Activated CD4-positive, alpha-beta memory T cell treated with anti-CD3 and anti-CD28 coated beads for 36 hours (primary cell): ENCODE results near the gene ZWILCH. TPM values are rescaled to one million over a fixed set of nuclear protein-coding genes. Genes with fewer than 3 reads are reported as not detected.
A peak's percentile ranks its signal among the peaks of the same experiment; 100 is the strongest.

Source experiments
- CTCF ChIA-PET: fragments of 350-600 bp; sonication (Branson Sonifier 250); formaldehyde crosslinking; loops from one replicate; lab custom pipeline; 2021; ENCODE audit warnings: antibody characterized with exemption, inconsistent platforms; lab: Charles Lee
- POLR2A ChIA-PET: fragments of 350-600 bp; sonication (Branson Sonifier 250); formaldehyde crosslinking; loops from one replicate; lab custom pipeline; 2021; ENCODE audit warnings: antibody characterized with exemption; lab: Charles Lee
- DNase-seq: peaks from one replicate; pipeline ENCODE4 v3.0.0-alpha.2; 2020
- H3K27ac Mint-ChIP-seq: one replicate; pipeline ENCODE4 v1.8.0; 2021; ENCODE audit warnings: mixed read lengths
- H3K27me3 Mint-ChIP-seq: one replicate; pipeline ENCODE4 v1.8.0; 2021; ENCODE audit warnings: mixed read lengths
- H3K36me3 Mint-ChIP-seq: one replicate; pipeline ENCODE4 v1.8.0; 2021; ENCODE audit warnings: mixed read lengths
- H3K4me1 Mint-ChIP-seq: one replicate; pipeline ENCODE4 v1.8.0; 2021; ENCODE audit warnings: low read depth, mixed read lengths
- H3K4me3 Mint-ChIP-seq: one replicate; pipeline ENCODE4 v1.8.0; 2021; ENCODE audit warnings: mild to moderate bottlenecking, mixed read lengths
- H3K9me3 Mint-ChIP-seq: one replicate; pipeline ENCODE4 v1.8.0; 2021; ENCODE audit warnings: mixed read lengths
- intact Hi-C: fragments of 100-400 bp; cut with micrococcal nuclease; formaldehyde crosslinking; loops from one replicate; pipeline ENCODE4 v1.15.1; 2023
- total RNA-seq, 2 experiments: library from RNA; stranded (reverse); gene quantifications; one replicate each; pipeline ENCODE4 v1.2.3, GENCODE V29; 2021

Gene ZWILCH
- total RNA-seq, 2 experiments from 2014 or later = 29.6 to 31.1 TPM

GRCh38 chr15:66560856-66561525, 55.9 kb downstream of the ZWILCH start:
- H3K27ac Mint-ChIP-seq = no peak overlapping the region
- ChIA-PET POLR2A (no interaction called here), CTCF (no interaction called here)
- H3K9me3 Mint-ChIP-seq = no peaks in the 10 kb centered on the region
- no peaks in the 10 kb centered on the region for H3K36me3 Mint-ChIP-seq
- no peaks in the 10 kb centered on the region for H3K27me3 Mint-ChIP-seq
- intact Hi-C loops = no loop called here
- H3K4me1 Mint-ChIP-seq = no peaks in the 10 kb centered on the region
- DNase-seq = no peak
- no peak overlapping the region for H3K4me3 Mint-ChIP-seq

GRCh38 chr15:66563126-66563525, 58.0 kb downstream of the ZWILCH start:
- Mint-ChIP-seq H3K9me3 (no peaks in the 10 kb centered on the region), H3K27ac (no peak overlapping the region), H3K4me3 (no peak overlapping the region), H3K4me1 (peaks cover 5% of the 10 kb centered on the region), H3K27me3 (no peaks in the 10 kb centered on the region), H3K36me3 (no peaks in the 10 kb centered on the region)
- DNase-seq = no peak
- ChIA-PET POLR2A (no interaction called here), CTCF (no interaction called here)
- intact Hi-C loops = no loop called here

- intact Hi-C loops = no loop called here
- no peaks in the 10 kb centered on the region for H3K9me3 Mint-ChIP-seq
- no peaks in the 10 kb centered on the region for H3K36me3 Mint-ChIP-seq
- no peak overlapping the region for H3K27ac Mint-ChIP-seq
- H3K4me1 Mint-ChIP-seq = peaks cover 5% of the 10 kb centered on the region
- ChIA-PET CTCF (no interaction called here), POLR2A (no interaction called here)
- H3K27me3 Mint-ChIP-seq = no peaks in the 10 kb centered on the region
- H3K4me3 Mint-ChIP-seq = no peak overlapping the region
- no peak for DNase-seq
Observed at GRCh38 chr15:66563566-66564110, 58.5 kb downstream of the ZWILCH start.

- H3K27me3 Mint-ChIP-seq = no peaks in the 10 kb centered on the region
- no peaks in the 10 kb centered on the region for H3K9me3 Mint-ChIP-seq
- H3K4me1 Mint-ChIP-seq = peaks cover 5% of the 10 kb centered on the region
- ChIA-PET POLR2A (no interaction called here), CTCF (interaction anchor here (0.6 kb wide), 1 partner anchor 1167 kb away, joined by 3 read pairs; no protein-coding TSS in a partner anchor)
- intact Hi-C loops = no loop called here
- no peak overlapping the region for H3K4me3 Mint-ChIP-seq
- H3K36me3 Mint-ChIP-seq = no peaks in the 10 kb centered on the region
- H3K27ac Mint-ChIP-seq = no peak overlapping the region
- DNase-seq = no peak
Observed at GRCh38 chr15:66564136-66565041, 59.3 kb downstream of the ZWILCH start.

GRCh38 chr15:66565141-66565641, 60.1 kb downstream of the ZWILCH start:
- peaks cover 5% of the 10 kb centered on the region for H3K4me1 Mint-ChIP-seq
- no peak overlapping the region for H3K4me3 Mint-ChIP-seq
- H3K27ac Mint-ChIP-seq = no peak overlapping the region
- POLR2A ChIA-PET = no interaction called here
- no peaks in the 10 kb centered on the region for H3K36me3 Mint-ChIP-seq
- CTCF ChIA-PET = interaction anchor here (0.6 to 2.0 kb wide), 2 partner anchors 9 to 10 kb away, joined by 3 to 6 read pairs; no protein-coding TSS in a partner anchor
- H3K9me3 Mint-ChIP-seq = no peaks in the 10 kb centered on the region
- intact Hi-C loops = no loop called here
- no peak for DNase-seq
- H3K27me3 Mint-ChIP-seq = no peaks in the 10 kb centered on the region

GRCh38 chr15:66565741-66566144, 60.6 kb downstream of the ZWILCH start, which contains the start of gene LCTL:
LCTL (minus strand) TSS chr15:66565998; CDS start chr15:66565365, 633 bp downstream.
- ChIA-PET POLR2A (no interaction called here), CTCF (interaction anchor here (0.6 to 2.0 kb wide), 3 partner anchors 10 to 15 kb away, joined by 3 to 7 read pairs (median 6); no protein-coding TSS in a partner anchor)
- H3K36me3 Mint-ChIP-seq = no peaks in the 10 kb centered on the region
- intact Hi-C loops = no loop called here
- no peaks in the 10 kb centered on the region for H3K27me3 Mint-ChIP-seq
- peaks cover 5% of the 10 kb centered on the region for H3K4me1 Mint-ChIP-seq
- H3K9me3 Mint-ChIP-seq = no peaks in the 10 kb centered on the region
- no peak for DNase-seq
- no peak within 1 kb of the TSS for H3K4me3 Mint-ChIP-seq
- H3K27ac Mint-ChIP-seq = no peak within 1 kb of the TSS

GRCh38 chr15:66566963-66567531, 61.9 kb downstream of the ZWILCH start:
- intact Hi-C loops = no loop called here
- Mint-ChIP-seq H3K4me1 (peaks cover 5% of the 10 kb centered on the region), H3K27me3 (no peaks in the 10 kb centered on the region), H3K9me3 (no peaks in the 10 kb centered on the region), H3K36me3 (no peaks in the 10 kb centered on the region), H3K27ac (no peak overlapping the region), H3K4me3 (no peak overlapping the region)
- DNase-seq = peak; percentile 57
- ChIA-PET POLR2A (no interaction called here), CTCF (interaction anchor here (0.5 to 2.0 kb wide), 9 partner anchors 9 to 1602 kb away, joined by 3 to 7 read pairs (median 4); no protein-coding TSS in a partner anchor)

- CTCF ChIA-PET = interaction anchor here (1.5 kb wide), 1 partner anchor 10 kb away, joined by 6 read pairs; no protein-coding TSS in a partner anchor
- peaks cover 5% of the 10 kb centered on the region for H3K4me1 Mint-ChIP-seq
- no peaks in the 10 kb centered on the region for H3K9me3 Mint-ChIP-seq
- peak overlapping the region; percentile 59 for H3K27ac Mint-ChIP-seq
- no peak overlapping the region for H3K4me3 Mint-ChIP-seq
- DNase-seq = no peak
- H3K27me3 Mint-ChIP-seq = no peaks in the 10 kb centered on the region
- no peaks in the 10 kb centered on the region for H3K36me3 Mint-ChIP-seq
- intact Hi-C loops = no loop called here
- POLR2A ChIA-PET = no interaction called here
Observed at GRCh38 chr15:66567897-66568296, 62.8 kb downstream of the ZWILCH start.

- H3K4me3 Mint-ChIP-seq = no peak overlapping the region
- ChIA-PET CTCF (no interaction called here), POLR2A (no interaction called here)
- intact Hi-C loops = no loop called here
- no peak overlapping the region for H3K27ac Mint-ChIP-seq
- peaks cover 13% of the 10 kb centered on the region for H3K4me1 Mint-ChIP-seq
- DNase-seq = no peak
- no peaks in the 10 kb centered on the region for H3K9me3 Mint-ChIP-seq
- no peaks in the 10 kb centered on the region for H3K27me3 Mint-ChIP-seq
- H3K36me3 Mint-ChIP-seq = no peaks in the 10 kb centered on the region
Observed at GRCh38 chr15:66569461-66570137, 64.5 kb downstream of the ZWILCH start.

GRCh38 chr15:66570327-66570726, 65.2 kb downstream of the ZWILCH start:
- POLR2A ChIA-PET = no interaction called here
- H3K4me3 Mint-ChIP-seq = no peak overlapping the region
- no peaks in the 10 kb centered on the region for H3K36me3 Mint-ChIP-seq
- CTCF ChIA-PET = no interaction called here
- H3K4me1 Mint-ChIP-seq = peaks cover 13% of the 10 kb centered on the region
- intact Hi-C loops = no loop called here
- no peak for DNase-seq
- no peaks in the 10 kb centered on the region for H3K27me3 Mint-ChIP-seq
- no peaks in the 10 kb centered on the region for H3K9me3 Mint-ChIP-seq
- no peak overlapping the region for H3K27ac Mint-ChIP-seq

GRCh38 chr15:66570842-66571478, 65.8 kb downstream of the ZWILCH start:
- Mint-ChIP-seq H3K36me3 (no peaks in the 10 kb centered on the region), H3K4me3 (no peak overlapping the region), H3K9me3 (no peaks in the 10 kb centered on the region), H3K4me1 (peaks cover 13% of the 10 kb centered on the region), H3K27ac (no peak overlapping the region), H3K27me3 (no peaks in the 10 kb centered on the region)
- ChIA-PET CTCF (no interaction called here), POLR2A (no interaction called here)
- intact Hi-C loops = no loop called here
- DNase-seq = no peak
